Midbrain (tissue), 1 donor: ENCODE data around the gene ADSS1.
A peak's percentile ranks its signal among the peaks of the same experiment; 100 is the strongest.

Experiments used
- DNase-seq: peaks from one replicate; lab custom pipeline; 2025; lab: John Stamatoyannopoulos, UW

The ADSS1 gene

DNA sequence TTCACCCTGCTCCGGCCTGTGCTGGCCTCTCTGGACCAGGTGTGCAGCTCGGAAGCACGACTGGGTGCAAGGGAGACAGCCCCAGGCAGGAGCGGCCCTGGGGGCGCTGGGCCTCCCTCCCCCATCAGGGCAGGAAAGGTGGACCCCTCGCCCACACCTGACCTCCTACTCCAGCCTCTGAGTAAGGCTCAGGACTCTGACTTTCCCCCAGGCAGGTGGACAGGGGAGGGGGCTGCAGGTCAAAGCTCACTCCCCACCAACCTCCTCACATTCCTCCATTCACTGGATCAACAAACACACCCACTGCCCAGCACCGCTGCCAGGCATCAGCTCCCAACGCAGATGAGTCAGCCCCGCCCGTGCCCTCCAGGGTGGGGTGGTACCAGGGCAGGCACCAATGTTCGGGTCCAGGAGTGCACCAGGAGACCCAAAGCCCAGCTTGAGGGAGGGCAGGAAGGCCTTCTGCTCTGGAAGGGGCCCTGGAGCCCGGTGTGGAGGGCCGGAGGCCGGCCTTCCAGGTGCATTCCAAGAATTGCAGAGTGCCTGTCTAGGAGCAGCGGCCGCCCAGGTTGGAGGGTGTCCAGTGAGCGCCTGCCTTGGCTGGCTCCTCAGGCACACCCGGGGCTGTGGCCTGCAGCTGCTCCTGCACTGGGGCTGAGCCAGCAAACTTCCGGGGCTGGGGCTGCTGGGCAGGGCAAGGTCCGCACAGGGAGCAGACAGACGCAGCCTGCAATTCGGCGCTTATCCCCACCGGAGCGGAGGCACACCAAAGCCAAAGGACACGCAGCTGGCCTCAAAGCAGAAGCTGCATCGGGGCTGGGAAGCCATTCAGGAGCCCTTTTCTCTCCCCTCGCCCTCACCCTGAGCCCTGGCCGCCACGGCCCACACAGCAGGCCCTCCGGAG lies 36.2 kb upstream of the ADSS1 start:
- no peak for DNase-seq

DNA sequence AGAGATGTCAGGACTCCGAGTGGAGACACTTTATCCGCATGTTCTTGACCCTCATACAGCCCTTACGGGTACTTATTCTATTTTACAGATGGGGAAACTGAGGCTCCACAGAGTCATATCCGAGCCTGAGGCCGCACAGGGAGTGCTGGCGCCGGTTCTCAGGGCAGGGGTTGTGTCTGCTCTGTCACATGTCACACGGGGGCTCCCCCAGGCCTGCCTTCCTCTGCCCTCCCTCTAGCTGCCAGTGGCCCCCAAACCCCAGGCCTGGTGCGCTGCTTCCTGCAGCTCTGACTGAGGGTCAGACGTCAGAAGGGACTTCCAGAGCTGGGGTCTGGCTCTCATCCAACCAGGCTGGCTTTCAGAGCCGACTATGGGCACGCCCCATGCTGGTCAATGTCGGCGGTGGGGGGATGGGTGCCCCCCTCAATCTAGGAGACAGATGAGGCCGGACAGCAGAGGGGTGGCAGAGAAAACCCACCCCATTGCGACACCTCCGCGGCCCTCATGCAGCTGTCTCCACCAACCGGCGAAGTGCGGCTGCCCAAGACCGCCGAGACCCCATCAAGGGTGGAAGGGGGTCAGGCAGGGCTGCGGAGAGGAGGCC lies 35.4 kb upstream of the ADSS1 start:
- no peak for DNase-seq

DNA sequence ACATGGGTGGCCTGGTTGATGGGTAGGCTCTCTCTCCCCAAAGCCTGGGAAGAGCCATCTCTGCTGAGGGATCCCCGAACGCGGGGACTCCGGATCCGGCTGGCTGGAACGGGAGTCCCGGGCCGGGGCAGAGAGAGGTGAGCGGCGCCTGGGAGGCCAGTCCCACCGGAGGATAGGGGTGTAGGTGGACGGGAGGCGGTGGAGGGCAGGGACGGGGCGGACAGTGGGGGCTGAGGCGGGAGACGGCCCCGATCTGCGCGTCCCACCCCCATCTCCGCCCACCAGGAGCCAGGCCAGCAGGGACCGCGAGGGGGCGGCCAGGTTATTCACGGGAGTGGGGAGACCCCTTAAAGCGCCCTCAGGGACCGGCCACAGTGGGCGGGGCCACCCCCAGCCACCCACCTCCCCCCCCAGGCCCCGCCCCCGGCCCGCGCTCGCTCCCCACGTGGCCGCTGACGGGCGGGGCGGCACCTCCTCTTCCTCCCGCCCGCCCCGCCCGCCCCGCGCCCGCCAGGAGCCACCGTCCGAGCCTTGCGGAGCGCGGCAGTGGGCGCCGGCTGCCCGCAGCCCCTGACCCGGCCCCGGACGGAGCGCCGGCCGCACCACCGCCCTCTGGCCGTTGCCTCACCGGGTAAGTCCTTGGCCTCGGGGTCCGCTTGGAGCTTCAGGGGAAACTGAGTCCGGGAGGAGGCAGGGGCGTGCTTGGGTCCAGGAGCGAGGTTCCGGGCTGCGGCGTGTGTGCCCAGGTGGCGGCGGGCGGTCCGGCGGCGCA lies 34.7 kb upstream of the ADSS1 start, which contains the start of gene INF2:
TSS of gene INF2 (plus strand) at position 510 of the 772 bp plus-strand sequence. CDS start 11,748 bp downstream, outside the sequence.
- peak; percentile 61 for DNase-seq

DNA sequence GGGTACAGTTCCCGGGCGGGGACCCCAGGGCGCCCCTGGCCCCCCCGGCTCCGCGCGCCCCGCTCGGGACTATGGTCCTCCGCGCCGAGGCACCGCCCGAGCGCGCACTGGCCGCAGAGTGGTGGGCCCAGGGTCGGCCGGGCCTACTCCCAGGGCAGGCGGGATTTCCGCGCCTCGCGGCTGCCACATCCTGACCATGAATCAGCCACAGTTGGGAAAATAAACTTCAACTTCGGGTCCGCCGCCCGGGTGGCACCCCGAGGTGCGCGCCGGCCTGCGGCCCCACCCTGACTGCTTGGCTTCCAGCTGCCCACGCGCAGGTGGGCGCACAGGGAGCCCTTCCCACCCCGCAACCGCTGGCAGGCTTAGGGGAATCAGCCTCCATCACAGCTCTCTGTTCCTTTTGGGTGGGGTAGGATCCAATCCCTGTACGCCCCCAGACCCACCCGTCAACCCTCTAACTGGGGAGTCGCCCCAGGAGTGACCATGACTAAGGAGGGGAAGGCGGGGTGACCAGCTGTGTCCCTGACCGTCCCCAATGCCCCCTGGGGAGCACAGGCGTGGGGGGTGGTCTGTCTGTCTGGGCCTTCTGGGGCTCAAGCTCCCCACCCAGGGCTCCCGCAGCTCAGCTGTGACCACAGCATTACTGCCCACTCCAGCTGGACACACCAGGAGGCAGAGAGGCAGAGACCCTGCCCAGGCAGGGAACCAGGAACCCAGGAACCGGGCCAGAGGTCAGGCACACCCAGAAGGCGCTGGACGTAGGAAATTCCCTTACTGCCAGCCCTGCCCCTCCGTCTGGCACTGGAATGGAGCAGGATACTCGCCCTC lies 33.9 kb upstream of the ADSS1 start:
- DNase-seq: no peak

GRCh38 chr14:104690861-104691455 lies 33.1 kb upstream of the ADSS1 start:
- DNase-seq: no peak

DNA sequence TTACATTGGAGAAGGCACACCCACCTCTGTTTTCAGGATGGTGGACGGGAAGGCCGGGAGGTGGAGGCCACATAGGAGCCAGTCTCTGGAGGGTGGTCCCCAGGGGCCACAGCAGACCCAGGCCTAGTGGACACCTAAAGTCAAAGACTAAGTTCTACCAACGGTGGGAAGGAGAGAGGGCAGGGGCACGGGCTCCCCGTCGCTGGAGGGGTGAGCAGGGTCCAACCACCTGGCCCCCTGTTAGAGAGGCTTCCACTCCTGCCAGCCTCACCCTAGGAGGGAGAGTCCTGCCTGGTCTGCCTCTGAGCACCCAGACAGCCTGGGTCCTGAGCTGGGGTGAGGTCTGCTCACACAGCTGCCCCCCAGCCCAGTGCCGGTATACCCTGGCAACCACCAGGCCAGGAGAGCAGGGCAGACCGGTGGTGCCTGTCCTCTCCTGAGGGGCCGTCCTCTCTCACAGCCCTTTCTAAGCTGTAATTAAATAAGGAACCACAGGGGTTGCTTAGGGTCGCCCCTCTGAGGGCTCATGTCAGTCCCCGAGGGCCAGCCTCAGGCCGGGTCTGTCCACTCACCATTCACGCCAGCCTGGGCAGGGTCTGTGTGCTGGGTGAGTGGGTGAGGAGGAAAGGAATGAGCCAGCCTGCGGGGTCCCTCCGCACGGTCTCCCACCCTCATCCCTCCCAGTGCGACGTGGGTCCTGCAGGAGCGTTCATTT lies 32.3 kb upstream of the ADSS1 start:
- no peak for DNase-seq

DNA sequence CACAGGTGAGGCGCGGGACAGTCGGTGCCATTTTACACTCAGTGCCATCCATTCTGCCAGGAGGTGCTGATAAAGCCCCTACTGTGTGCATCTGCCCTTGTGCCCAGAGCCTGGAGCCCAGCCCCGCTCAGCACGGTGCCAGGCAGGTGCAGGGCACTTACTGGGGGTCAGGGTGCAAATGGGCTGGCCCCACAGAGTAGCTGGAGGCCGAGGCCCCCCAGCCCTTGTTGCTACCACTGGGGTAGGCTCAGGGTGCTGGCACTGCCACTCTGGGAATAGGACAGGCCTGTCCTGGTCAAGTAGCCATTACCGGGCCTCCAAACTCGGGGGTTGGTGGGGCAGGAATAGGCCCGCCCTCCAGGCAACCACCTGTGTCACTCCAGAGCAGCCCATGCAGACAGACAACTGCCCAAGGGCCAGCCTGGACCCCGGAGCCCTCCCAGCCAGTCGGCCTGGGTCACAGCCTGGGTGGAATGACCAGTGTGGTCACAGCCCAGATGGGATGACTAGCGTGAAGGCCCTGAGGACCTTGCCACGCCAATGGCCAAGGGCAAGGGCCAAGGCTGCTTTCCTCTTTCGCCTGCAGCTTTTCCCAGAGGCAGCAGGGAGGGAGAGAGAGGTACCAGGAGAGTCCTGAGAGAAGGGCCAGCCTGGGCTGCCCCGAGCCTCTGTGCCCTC lies 31.6 kb upstream of the ADSS1 start:
- no peak for DNase-seq

DNA sequence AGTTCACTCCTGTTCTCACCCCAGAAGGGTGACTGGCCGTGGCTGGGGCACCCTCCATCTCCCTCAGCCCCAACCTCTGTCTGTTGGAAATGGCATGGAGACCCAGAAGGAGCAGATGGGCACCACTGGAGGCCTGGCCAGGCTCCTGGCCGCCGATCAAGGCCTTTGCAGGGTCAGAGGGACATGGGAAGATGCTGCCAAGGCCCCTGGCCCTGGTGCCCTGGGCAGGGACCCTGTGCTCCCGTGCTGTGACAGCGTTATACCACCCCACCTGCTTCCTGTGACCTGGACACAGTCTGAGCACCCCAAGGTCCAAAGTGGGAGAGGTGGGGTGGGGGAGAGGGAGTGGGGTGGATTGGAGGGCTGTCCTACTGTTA lies 31.1 kb upstream of the ADSS1 start:
- no peak for DNase-seq

GRCh38 chr14:104693482-104694431 lies 30.3 kb upstream of the ADSS1 start:
- DNase-seq: peak; percentile 25

DNA sequence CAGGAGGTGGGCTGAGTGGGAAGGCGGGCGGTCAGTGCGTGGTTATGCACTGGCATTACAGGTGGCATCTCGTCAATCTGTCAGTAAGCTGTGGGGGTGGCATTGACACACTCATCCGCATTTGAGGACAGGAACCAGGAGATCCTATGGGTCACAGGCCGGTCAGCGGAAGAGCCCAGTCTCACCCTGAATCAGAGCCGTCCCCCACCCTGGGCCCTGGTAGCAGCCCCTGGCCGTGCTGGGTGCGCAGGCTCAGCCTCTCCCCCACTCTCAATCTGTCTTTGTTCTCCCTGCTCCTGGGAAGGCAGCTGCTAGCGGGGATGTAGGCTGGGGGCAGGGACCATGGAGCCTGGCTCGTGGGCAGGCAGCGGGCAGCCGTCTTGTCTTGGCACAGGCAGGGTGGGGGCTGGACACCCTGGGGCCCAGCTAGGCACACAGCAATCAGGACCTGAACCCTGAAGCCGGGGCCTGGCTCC lies 29.5 kb upstream of the ADSS1 start:
- DNase-seq: peak; percentile 86

DNA sequence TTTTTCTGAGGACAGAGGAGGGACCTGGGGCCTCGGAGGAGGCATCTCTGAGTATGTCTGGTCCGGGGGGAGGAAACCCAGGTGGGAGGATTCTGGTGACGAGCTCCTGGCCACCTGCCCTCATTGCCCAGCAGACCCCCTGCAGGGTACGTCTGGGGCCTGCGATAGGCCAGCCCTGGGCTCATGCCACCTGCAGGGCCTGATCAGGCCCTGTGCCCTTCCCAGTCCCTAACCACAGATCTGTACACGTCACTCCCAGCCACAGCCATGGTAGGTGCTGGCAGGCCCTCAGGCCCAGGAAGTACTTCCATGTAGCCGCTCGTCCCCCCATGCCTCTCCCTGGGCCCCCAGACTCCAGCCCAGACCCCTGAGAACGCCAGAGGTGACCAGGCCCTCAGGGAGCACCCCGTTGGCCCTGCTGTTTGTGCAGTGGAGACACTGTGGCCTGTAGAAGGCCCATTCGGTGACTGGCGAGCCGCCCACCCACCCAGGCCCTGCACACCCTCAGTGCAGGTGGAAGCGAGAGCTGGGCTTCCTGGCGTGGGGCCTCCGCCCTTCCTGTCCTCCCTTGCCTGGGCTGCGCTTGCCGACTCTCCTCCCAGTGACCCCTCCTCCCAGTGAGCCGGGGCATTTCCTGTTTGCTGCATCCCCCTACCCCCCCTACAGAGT lies 28.9 kb upstream of the ADSS1 start:
- no peak for DNase-seq

- no peak for DNase-seq
Observed at GRCh38 chr14:104695660-104696000, 28.4 kb upstream of the ADSS1 start.

GRCh38 chr14:104696671-104697316 lies 27.2 kb upstream of the ADSS1 start:
- DNase-seq: no peak

DNA sequence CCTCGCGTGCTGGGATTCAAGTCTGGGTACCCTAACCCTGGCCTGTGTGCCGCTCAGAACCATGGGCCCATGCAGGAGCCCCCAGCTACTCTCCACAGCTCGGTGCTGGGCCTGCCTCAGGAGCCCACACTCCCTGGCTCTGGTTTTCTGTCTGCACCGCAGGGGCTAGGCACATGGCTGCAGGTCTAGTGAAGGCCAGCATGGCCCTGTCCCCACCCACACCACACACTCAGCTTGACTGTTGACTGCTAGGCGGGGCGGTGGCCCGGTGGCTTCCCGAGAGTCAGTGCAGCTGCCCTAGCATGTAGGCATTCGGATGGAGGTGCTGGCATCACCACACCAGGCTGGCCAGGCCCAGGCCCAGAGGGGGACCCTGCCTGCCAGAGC lies 26.7 kb upstream of the ADSS1 start:
- DNase-seq: no peak

DNA sequence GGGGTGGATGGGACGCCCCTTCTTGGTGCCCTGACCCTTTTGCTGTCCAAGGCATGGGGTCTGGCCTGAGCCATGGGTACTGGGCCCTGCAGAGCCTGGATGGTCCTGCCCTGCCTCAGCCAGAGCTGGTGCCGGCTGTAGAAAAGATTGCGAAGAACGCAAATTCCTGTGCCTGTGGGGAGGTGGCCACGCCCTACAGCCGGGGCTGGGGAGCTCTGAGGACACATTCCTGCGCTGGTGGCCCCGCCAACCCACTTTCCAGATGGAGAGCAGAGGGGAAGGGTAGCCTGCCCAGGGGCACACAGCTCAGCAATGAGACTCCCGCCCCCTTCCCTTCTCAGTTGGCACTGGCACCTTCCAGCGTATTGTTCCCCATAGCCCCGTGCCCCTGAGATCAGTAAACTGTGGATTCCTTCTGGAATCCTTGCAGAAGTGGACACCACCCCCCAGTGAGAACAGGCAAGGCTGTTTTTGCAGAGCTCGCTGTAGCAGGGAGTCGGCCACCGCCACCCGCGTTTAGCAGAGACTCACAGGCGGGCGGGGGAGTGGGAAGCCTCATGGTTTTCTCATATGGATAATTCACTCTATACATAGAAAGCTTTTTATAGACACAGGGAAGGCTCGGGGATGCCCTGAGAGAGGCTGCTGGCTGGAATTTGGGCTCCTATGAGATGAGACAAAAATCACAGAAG lies 26.0 kb upstream of the ADSS1 start:
- DNase-seq: no peak

DNA sequence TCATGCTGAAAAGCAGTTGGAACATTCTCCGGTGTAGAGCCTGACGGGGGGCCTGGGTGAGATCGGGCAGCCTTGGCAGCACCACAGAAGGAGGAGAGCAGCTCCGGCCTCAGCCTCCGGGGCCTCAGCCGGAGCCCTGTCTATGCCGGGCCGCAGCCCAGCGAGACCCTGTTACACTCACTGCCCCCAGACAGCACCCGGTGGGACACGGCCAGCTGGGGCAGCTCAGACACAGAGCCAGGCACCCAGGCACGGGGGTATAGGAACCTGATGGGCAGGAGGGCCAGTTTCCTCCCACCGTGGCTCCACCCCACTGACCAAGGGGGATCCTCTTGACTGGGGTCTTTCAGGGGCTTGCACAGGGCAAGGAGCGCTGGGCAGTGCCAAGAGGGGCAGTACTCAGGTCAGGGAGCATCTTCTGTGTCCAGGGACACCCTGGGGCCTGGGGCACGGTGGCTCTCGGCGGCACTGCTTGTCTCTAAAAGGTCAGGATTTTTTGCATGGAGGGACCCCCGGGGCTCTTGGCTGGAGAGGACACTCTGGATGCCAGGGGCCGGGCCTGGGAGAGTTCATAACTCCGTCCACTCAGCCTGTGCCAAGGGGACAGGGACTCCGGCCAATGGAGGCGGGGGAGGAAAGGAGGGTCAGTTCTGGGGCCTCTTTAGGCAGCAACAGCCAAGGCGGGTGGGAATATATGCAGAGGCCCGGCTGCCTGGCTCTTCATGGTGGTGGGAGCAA lies 25.2 kb upstream of the ADSS1 start:
- no peak for DNase-seq

GRCh38 chr14:104699426-104699748 lies 24.6 kb upstream of the ADSS1 start:
- DNase-seq: no peak
